Dedifferentiated amniotic fluid mesenchymal stem cell (primary cell): Measurements from ENCODE around the gene RPL23.

Experiments used
- DNase-seq: peaks from one replicate; pipeline ENCODE4 v3.0.0-alpha.2; 2016; ENCODE audit errors: extremely low spot score

RPL23 gene

GRCh38 chr17:38883592-38884526 lies 30.3 kb upstream of the RPL23 start:
- no peak for DNase-seq

DNA sequence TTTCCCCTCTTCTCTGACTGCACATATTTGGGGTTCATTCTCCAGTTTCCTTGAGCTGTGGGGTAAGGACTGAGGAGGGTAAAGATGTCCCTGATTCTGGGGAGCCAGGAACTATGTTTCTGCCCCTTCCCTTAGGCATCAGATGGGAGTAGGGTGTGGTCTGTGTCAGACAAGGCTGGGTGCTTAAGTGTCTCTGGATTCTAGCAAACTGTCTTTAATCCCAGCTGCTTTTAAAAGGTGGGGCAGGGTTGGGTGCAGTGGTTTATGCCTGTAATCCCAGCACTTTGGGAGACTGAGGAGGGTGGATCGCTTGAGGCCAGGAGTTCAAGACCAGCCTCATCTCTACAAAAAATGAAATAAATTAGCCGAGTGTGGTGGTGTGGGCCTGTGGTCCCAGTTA lies 29.3 kb upstream of the RPL23 start:
- no peak for DNase-seq

- peak; percentile 53 for DNase-seq
Measured at GRCh38 chr17:38881600-38882191, 28.2 kb upstream of the RPL23 start.

GRCh38 chr17:38879878-38880665 lies 26.6 kb upstream of the RPL23 start:
- DNase-seq = peak; percentile 88

- no peak for DNase-seq
Measured at GRCh38 chr17:38877130-38877851, 23.8 kb upstream of the RPL23 start.

DNA sequence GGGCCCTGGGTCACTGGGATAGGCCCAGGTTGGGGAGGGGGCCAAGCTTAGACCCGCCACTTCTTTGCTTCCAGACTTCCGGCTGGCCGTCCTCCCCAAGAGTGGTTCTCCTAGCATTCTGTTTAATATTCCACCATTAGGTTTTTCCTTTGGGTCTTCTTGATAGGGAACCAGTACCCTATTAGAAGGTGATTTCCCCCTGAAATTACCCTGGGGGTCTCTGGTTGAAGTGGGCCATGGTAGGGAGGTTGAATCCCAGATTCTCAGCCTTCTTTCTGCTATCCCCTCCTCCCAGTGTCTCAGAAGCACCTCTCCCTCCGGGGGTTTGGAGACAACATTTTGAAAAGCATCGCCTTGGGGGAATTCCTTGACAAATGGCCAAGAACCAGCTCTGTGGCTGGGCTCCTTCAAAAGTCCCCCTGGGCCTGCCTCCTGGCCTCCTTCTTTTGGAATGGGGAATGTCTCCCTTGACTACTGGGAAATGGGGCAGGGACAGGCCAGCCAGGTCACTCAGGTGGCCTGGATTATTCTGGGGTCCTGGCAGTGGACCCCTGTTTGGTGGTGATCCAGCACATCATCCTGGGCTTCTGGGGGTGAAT lies 22.1 kb upstream of the RPL23 start:
- no peak for DNase-seq

- DNase-seq = peak; percentile 50
Measured at GRCh38 chr17:38874505-38875400, 21.2 kb upstream of the RPL23 start.

- DNase-seq = no peak
Measured at GRCh38 chr17:38873640-38874380, 20.3 kb upstream of the RPL23 start.

- no peak for DNase-seq
Measured at GRCh38 chr17:38872671-38873385, 19.3 kb upstream of the RPL23 start.

DNA sequence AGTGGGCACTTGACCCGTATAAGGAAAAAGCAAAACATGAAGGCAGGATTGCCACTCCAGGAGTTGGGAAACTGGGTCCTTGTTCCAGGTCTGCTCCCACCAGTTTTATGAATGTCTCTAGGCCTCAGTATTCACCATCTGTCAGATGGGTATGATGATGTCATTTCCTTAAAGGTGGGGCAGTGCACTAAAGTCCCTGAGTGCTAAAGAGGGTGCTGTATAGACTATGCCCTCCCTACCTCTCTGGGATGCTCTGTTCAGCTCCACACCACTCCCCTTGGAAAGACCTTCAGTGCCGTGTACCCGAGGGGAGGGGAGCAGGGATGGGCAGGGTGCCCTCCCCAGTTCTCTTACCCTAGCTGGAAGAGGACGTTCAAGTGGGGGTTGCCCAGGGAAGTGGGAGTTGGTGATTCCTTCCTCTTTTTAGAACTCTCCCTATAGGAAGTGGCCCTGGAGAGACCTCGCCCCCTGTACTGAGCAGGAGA lies 18.5 kb upstream of the RPL23 start:
- DNase-seq = no peak

- DNase-seq = peak; percentile 39
Measured at GRCh38 chr17:38871247-38872015, 17.9 kb upstream of the RPL23 start.

DNA sequence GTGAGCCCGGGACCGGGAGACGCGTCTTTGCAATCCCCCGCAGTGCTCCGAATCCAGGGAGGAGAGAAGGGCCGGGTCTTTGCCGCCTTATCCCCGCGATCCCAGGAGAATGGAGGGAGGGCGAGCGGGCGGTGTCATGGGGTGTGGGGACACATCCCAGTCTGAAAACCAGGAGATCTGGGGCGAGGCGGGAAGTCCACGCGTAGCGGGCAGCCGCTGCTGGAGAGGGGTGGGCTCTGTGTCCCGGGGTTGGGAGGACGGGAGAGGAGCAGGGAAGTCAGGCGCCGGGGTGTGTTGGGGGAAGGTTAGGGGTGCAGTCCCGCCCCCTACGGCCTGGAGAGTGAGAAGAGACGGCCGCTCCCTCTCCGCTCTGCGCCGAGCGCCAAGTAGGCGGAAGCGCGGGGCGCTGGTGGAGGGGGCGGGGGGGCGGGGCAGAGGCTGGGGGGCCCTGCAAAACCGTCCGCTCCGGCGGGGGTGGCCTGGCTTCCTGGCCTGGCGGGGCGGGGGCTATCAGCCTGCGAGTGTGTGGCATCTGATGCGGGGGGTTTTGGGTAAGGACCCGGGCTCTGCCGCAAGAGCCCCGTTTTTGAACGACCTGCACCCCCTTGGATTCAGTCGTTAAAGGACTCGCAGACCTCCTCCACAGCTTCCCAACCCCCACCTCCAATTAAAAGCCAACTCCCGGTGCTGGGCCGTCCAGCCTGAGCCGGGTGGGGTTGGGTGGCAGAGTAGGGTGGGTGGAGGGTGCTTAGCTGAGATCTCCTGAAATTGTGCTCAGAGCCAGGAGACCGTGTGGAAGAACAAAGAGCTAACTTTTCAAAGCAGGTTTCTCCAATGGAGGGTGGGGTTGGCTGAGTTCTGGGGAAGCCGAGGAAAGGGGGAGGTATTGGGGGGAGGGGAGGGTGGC lies 17.0 kb upstream of the RPL23 start:
- no peak for DNase-seq

DNA sequence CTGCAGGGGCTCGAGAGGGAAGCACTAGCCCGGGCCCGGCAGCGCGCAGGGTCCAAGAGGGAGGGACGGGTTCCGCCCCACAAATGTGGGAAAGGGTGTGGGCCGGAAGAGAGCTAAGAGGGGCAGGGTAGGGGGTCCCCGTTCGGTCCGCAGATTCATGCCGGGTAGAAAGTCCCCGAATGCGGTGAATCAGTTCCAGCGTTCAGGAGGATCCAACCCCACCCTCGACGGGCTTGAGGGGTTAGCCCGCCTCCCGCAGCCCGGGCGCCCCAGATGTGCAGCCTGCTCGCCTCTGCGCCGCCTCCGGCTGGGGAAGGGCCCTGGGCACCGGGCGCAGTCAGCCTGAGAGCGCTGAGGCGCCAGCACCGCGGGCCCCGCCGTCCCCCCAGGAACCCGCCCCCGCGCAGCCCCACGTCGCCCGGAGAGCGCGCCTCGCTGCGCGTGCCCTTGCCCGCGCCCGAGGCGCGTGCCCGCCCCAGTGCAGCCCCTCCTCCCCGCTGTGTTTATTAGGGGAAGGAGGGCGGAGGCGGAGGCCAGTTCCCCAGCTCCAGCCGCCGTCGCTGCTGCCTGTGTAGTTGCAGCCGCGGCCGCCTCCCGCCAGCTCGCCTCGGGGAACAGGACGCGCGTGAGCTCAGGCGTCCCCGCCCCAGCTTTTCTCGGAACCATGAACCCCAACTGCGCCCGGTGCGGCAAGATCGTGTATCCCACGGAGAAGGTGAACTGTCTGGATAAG lies 16.2 kb upstream of the RPL23 start, which contains the start of gene LASP1:
Gene LASP1, plus strand, starts transcription at position 533 of the 733 bp plus-strand sequence. Its CDS starts 132 bp downstream, at position 665.
- peak; percentile 80 for DNase-seq

GRCh38 chr17:38868817-38869525 lies 15.4 kb upstream of the RPL23 start:
- peak; percentile 87 for DNase-seq
